GM19043 (cell line): Measurements from ENCODE around the gene PTH.

Experiments used
- ATAC-seq: cut with Tn5 transposase; IDR thresholded peaks from one replicate; pipeline ENCODE4 v1.9.1; 2021; ENCODE audit warnings: low read depth; ENCODE audit not compliant: unreplicated experiment

PTH gene

GRCh38 chr11:13450832-13451397 lies 44.9 kb downstream of the PTH start:
- ATAC-seq = no peak

DNA sequence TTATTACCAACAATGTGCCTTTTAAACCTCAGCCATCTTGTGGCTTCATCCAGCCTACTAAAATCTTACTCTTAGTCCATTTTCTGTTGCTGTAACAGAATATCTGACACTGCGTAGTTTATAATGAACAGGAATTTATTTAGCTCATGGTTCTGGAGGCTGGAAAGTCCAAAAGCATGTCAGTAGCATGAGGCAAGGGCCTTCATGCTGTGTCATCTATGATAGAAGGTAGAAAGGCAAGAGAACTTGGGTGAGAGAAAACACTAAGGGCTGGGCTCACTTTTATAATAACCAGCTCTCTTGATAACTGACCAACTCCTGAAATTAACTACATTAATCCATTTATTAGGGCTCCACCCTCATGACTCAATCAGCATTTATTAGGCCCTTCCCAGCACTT lies 46.3 kb downstream of the PTH start:
- no peak for ATAC-seq

DNA sequence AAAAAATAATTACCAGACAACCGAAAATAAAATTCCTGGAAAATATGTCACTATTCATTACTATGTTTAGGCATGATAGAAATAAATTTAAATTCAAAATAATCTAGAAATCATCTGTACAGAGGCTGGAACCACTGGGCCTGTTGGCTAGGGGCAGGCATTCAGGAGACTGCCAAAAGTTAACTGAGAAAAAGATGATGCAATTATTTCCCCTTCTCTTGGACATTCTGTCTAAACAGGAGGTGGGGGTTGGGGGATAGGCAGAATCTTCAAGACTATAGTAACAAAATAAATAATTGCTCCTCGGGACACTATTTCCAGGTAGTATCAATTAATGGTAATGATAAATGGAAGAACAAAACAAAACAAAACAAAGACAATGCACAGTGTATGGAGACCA lies 46.9 kb downstream of the PTH start:
- no peak for ATAC-seq

DNA sequence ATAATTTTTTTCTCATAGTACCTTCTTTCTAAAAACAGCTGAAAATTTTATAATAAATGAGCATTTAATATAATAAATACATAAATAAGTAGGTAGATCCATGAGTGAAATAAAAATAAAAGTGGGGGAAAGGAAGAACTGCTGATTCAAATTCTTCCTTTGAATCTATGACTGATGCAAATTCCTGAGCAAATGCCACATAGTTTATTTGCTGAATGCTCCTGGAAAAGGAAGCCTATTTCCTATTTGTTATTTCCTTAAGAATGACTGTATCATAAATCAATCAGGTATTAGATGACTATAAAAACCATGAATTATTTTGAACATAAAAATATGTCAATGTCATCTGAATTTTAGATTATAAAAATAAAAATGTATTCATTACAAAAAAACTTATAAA lies 49.4 kb downstream of the PTH start:
- no peak for ATAC-seq

- ATAC-seq = no peak
These were observed 50.2 kb downstream of the PTH start for GRCh38 chr11:13445588-13445987.
